Stimulated activated CD4-positive, alpha-beta T cell treated with anti-CD3 and anti-CD28 coated beads, Interleukin-2, amount 100 ng/mL, for 24 hours (primary cell): ENCODE results near the gene LINC01488.

ENCODE experiments used
- DNase-seq, 2 donors: peaks; one replicate each; pipeline ENCODE4 v3.0.0-alpha.2; 2020

Gene LINC01488

GRCh38 chr11:69535908-69536307 is 54.4 kb downstream of the LINC01488 start:
- no peak for DNase-seq

- no peak for DNase-seq
Observed at GRCh38 chr11:69536406-69536805, 54.9 kb downstream of the LINC01488 start.

DNA sequence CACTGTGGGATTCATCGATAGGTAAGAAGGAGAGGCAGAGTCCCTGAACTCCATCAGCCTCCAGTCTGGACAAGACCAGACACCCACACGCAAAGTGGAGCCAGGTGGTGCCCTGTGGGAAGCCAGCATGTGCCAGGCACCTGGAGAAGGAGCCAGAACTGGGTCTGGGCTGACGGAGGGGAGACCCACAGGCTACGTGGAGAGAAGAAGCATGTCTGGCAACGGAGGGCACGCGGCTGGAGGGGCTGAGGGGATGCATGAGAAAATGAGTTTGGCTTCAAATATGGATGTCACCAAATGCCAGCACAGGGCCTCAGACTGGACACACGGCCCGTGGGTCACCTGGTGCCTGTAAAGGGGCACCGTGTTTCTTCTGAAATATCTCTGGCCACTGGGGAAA is 55.7 kb downstream of the LINC01488 start:
- no peak for DNase-seq

- no peak for DNase-seq
Observed at GRCh38 chr11:69537855-69538640, 56.6 kb downstream of the LINC01488 start.

GRCh38 chr11:69538854-69539253 is 57.4 kb downstream of the LINC01488 start:
- no peak for DNase-seq

DNA sequence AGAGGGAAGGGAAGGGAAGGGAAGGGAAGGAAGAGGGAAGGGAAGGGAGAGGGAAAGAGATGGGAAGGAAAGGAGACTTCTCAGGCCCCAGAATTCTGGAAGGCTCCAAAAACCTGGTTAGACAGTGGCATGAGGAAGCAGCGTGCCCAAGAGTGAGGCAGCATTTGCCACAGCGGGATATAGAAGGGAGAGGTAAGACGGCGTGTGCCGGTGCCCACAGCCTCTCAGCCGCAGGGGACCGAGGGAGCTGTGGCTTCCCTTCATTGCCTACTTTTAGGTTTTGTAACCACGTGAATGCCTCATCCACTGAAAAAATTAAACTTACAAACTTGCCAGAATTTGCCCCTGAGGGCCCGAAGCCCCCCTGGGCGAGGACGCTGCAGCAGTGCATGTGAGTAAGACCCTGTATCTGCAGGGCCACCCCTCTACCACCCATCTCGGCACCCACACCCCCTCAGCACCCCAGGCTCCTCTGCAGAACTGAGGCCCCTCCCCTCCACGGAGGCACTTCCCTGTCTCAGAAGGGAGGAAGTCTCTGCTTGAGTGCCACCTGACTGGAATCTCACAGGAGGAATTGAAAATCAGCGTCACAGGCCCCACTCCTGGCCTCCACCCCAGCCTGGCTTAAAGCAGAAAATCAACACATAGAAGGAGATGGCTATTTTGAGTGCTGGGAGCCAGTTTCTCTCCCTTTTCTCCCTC is 58.1 kb downstream of the LINC01488 start:
- no peak for DNase-seq

- no peak for DNase-seq
Observed at GRCh38 chr11:69540118-69541000, 58.9 kb downstream of the LINC01488 start.

- no peak for DNase-seq
Observed at GRCh38 chr11:69541001-69541285, 59.5 kb downstream of the LINC01488 start.

- DNase-seq, result no peak
Observed at GRCh38 chr11:69541501-69542313, 60.2 kb downstream of the LINC01488 start.

DNA sequence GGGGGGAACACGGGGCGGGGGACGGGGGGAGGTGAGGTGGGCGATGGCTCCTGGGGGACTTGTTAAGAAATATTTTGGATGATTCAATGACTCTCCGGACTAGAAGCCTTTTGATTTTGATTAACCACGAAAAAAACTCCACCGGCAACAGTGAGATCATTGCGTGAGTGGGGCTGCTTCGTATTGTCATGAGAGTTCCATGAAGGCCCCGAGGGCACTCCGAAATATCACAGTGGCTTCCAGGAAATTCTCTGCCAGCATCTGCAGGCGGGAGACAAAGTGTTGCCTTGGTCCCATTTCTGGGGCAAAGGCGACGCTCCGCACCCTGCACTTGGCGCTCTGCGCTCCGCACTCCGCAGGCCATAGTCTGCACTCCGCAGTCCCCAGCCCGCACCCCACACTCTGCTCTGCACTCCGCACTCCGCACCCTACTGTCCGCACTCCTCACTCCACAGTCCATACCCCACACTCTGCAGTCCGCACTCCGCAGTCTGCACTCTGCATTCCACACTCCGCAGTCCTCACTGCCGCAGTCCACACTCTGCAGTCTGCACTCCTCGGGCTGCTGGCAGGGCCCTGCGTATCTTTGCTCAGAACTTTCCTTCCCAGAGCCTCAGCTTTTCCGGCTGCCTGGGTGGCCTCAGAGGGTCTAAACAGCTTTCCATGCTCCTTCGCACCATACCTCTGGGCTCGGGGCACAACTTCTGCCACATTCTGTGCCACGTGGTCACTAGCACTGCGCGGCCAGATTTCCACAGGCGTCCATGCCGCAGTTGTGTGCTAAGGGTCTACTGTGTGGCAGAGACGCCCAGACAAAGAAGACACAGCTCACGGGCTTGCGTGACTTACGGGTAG is 61.1 kb downstream of the LINC01488 start:
- no peak for DNase-seq
